KBM-7 (cell line): Measurements from ENCODE around the gene DCAF12.

Experiments
- DNase-seq: peaks from one replicate; pipeline ENCODE4 v3.0.0-alpha.2; 2015
- in situ Hi-C: fragments of 300-500 bp; cut with MboI; formaldehyde crosslinking; loops from 2 replicates; pipeline ENCODE4 v1.14.3; 2020; ENCODE audit warnings: low sequenced_read_pairs, low pct_unique_long_range_greater_than_20kb, mixed read lengths

Gene DCAF12

GRCh38 chr9:34127035-34127948, 794 bp upstream of the DCAF12 start:
- no peak for DNase-seq
- in situ Hi-C loops: no loop called here

GRCh38 chr9:34125681-34126206, 754 bp downstream of the DCAF12 start:
- DNase-seq: peak; percentile 23

GRCh38 chr9:34124926-34125325, 1.6 kb downstream of the DCAF12 start:
- in situ Hi-C loops: no loop called here
- DNase-seq: peak; percentile 50

More at GRCh38 chr9:34125681-34126206, 754 bp downstream of the DCAF12 start:
- in situ Hi-C loops: no loop called here

- in situ Hi-C loops: no loop called here
Measured at GRCh38 chr9:34124099-34124498, 2.4 kb downstream of the DCAF12 start.

GRCh38 chr9:34123682-34124081, 2.8 kb downstream of the DCAF12 start:
- peak; percentile 96 for DNase-seq
- in situ Hi-C loops: no loop called here

More at GRCh38 chr9:34124099-34124498, 2.4 kb downstream of the DCAF12 start:
- no peak for DNase-seq

- in situ Hi-C loops: no loop called here
- DNase-seq: no peak
Measured at GRCh38 chr9:34121996-34122395, 4.5 kb downstream of the DCAF12 start.

- in situ Hi-C loops: no loop called here
- no peak for DNase-seq
Measured at GRCh38 chr9:34119713-34120112, 6.8 kb downstream of the DCAF12 start.

- in situ Hi-C loops: no loop called here
- DNase-seq: no peak
Measured at GRCh38 chr9:34114436-34114835, 12.1 kb downstream of the DCAF12 start.

- DNase-seq: no peak
- in situ Hi-C loops: no loop called here
Measured at GRCh38 chr9:34106110-34106509, 20.4 kb downstream of the DCAF12 start.

- in situ Hi-C loops: no loop called here
- no peak for DNase-seq
Measured at GRCh38 chr9:34102796-34103195, 23.7 kb downstream of the DCAF12 start.

- in situ Hi-C loops: no loop called here
- no peak for DNase-seq
Measured at GRCh38 chr9:34098307-34098706, 28.2 kb downstream of the DCAF12 start.

- DNase-seq: no peak
- in situ Hi-C loops: no loop called here
Measured at GRCh38 chr9:34097865-34098264, 28.6 kb downstream of the DCAF12 start.

- in situ Hi-C loops: no loop called here
- DNase-seq: no peak
Measured at GRCh38 chr9:34096751-34097150, 29.7 kb downstream of the DCAF12 start.

- DNase-seq: no peak
- in situ Hi-C loops: no loop called here
Measured at GRCh38 chr9:34093578-34093977, 32.9 kb downstream of the DCAF12 start.

GRCh38 chr9:34089311-34089710, 37.2 kb downstream of the DCAF12 start:
- in situ Hi-C loops: no loop called here
- DNase-seq: no peak

- in situ Hi-C loops: no loop called here
- DNase-seq: no peak
Measured at GRCh38 chr9:34087370-34087769, 39.1 kb downstream of the DCAF12 start.

- DNase-seq: no peak
- in situ Hi-C loops: no loop called here
Measured at GRCh38 chr9:34086864-34087263, 39.6 kb downstream of the DCAF12 start.

- in situ Hi-C loops: no loop called here
- DNase-seq: no peak
Measured at GRCh38 chr9:34085581-34086500, 40.7 kb downstream of the DCAF12 start.

GRCh38 chr9:34084562-34084961, 41.9 kb downstream of the DCAF12 start:
- in situ Hi-C loops: no loop called here
- DNase-seq: no peak

- DNase-seq: no peak
- in situ Hi-C loops: no loop called here
Measured at GRCh38 chr9:34079181-34079580, 47.3 kb downstream of the DCAF12 start.
